SK-N-SH treated with all-trans-retinoic acid at 6 μM for 48 hours (cell line): ENCODE measurements around the gene ERBB3.

Experiments used
- ATAC-seq: fragments of 200-7000 bp; cut with Tn5 transposase; 3 replicates; pipeline ENCODE4 v1.9.1; 2020; ENCODE audit warnings: mild to moderate bottlenecking, moderate library complexity
- ARNTL ChIP-seq: fragments of 450-650 bp; formaldehyde crosslinking; IDR thresholded peaks from 2 replicates; pipeline ENCODE4 v1.5.0; 2020; ENCODE audit warnings: low read depth, mild to moderate bottlenecking, moderate library complexity, borderline replicate concordance
- BACH2 ChIP-seq: fragments of 250-450 bp; sonication (Bioruptor Pico); IDR thresholded peaks from 2 replicates; pipeline ENCODE4 v1.9.0; 2021; ENCODE audit warnings: mild to moderate bottlenecking, borderline replicate concordance
- CSRNP3 ChIP-seq: fragments of 250-450 bp; sonication (Bioruptor Pico); IDR thresholded peaks from 2 replicates; pipeline ENCODE4 v1.5.1; 2021; ENCODE audit warnings: mild to moderate bottlenecking, moderate library complexity
- ESRRG ChIP-seq: fragments of 250-450 bp; sonication (Bioruptor Pico); IDR thresholded peaks from 2 replicates; pipeline ENCODE4 v1.6.1; 2021; ENCODE audit warnings: mild to moderate bottlenecking
- GLIS3 ChIP-seq: fragments of 250-450 bp; sonication (Bioruptor Pico); IDR thresholded peaks from 2 replicates; pipeline ENCODE4 v1.5.0; 2020; ENCODE audit warnings: mild to moderate bottlenecking, moderate library complexity
- ISL1 ChIP-seq: fragments of 250-450 bp; sonication (Bioruptor Pico); IDR thresholded peaks from 2 replicates; pipeline ENCODE4 v2.1.2; 2022; ENCODE audit warnings: mild to moderate bottlenecking, moderate library complexity
- OSR1 ChIP-seq: fragments of 250-450 bp; sonication (Bioruptor Pico); IDR thresholded peaks from 2 replicates; pipeline ENCODE4 v1.8.0; 2022; ENCODE audit warnings: moderate library complexity, mild to moderate bottlenecking, inconsistent platforms
- PPARA ChIP-seq: fragments of 250-450 bp; sonication (Bioruptor Pico); IDR thresholded peaks from 2 replicates; pipeline ENCODE4 v1.5.0; 2020; ENCODE audit warnings: mild to moderate bottlenecking, borderline replicate concordance
- RARB ChIP-seq: fragments of 250-450 bp; sonication (Bioruptor Pico); IDR thresholded peaks from 2 replicates; pipeline ENCODE4 v1.8.0; 2021; ENCODE audit warnings: mild to moderate bottlenecking, moderate library complexity
- SNAI2 ChIP-seq: fragments of 250-450 bp; sonication (Bioruptor Pico); IDR thresholded peaks from 2 replicates; pipeline ENCODE4 v1.5.0; 2020; ENCODE audit warnings: mild to moderate bottlenecking, moderate library complexity
- TCF4 ChIP-seq: fragments of 250-450 bp; sonication (Bioruptor Pico); IDR thresholded peaks from 2 replicates; pipeline ENCODE4 v1.8.0; 2021; ENCODE audit warnings: mild to moderate bottlenecking, moderate library complexity, borderline replicate concordance
- TOX ChIP-seq: fragments of 250-450 bp; sonication (Bioruptor Pico); IDR thresholded peaks from 2 replicates; pipeline ENCODE4 v1.8.0; 2021; ENCODE audit warnings: mild to moderate bottlenecking, moderate library complexity, borderline replicate concordance
- TSHZ2 ChIP-seq: fragments of 250-450 bp; sonication (Bioruptor Pico); IDR thresholded peaks from 2 replicates; pipeline ENCODE4 v1.5.0; 2020; ENCODE audit warnings: mild to moderate bottlenecking, moderate library complexity
- ZC3H10 ChIP-seq: fragments of 250-450 bp; sonication (Bioruptor Pico); IDR thresholded peaks from 2 replicates; pipeline ENCODE4 v1.5.1; 2021; ENCODE audit warnings: mild to moderate bottlenecking, moderate library complexity
- ZFP3 ChIP-seq: fragments of 250-450 bp; sonication (Bioruptor Pico); IDR thresholded peaks from 2 replicates; pipeline ENCODE4 v1.5.0; 2020; ENCODE audit warnings: mild to moderate bottlenecking, moderate library complexity
- ZFP30 ChIP-seq: fragments of 450-650 bp; formaldehyde crosslinking; IDR thresholded peaks from 2 replicates; pipeline ENCODE4 v1.5.0; 2022; ENCODE audit warnings: mild to moderate bottlenecking, moderate library complexity
- ZNF565 ChIP-seq: fragments of 450-650 bp; formaldehyde crosslinking; conservative IDR thresholded peaks from 2 replicates; pipeline ENCODE4 v1.5.0; 2020; ENCODE audit warnings: low read depth, mild to moderate bottlenecking, moderate library complexity
- ZNF70 ChIP-seq: fragments of 450-650 bp; formaldehyde crosslinking; IDR thresholded peaks from 2 replicates; pipeline ENCODE4 v1.5.0; 2020; ENCODE audit warnings: mild to moderate bottlenecking, moderate library complexity
- ZNF8 ChIP-seq: fragments of 450-650 bp; formaldehyde crosslinking; IDR thresholded peaks from 2 replicates; pipeline ENCODE4 v1.5.0; 2020; ENCODE audit warnings: mild to moderate bottlenecking, moderate library complexity
- TF ChIP-seq, protein P1 (sequence below): fragments of 250-450 bp; sonication (Bioruptor Pico); IDR thresholded peaks from 2 replicates; pipeline ENCODE4 v1.8.0; 2020; ENCODE audit warnings: mild to moderate bottlenecking, moderate library complexity, borderline replicate concordance
- TF ChIP-seq, protein P2 (sequence below): fragments of 250-450 bp; sonication (Bioruptor Pico); IDR thresholded peaks from 2 replicates; pipeline ENCODE4 v1.5.1; 2020; ENCODE audit warnings: low read depth, mild to moderate bottlenecking, moderate library complexity
- TF ChIP-seq, protein P3 (sequence below): fragments of 250-450 bp; sonication (Bioruptor Pico); IDR thresholded peaks from 2 replicates; pipeline ENCODE4 v1.8.0; 2021; ENCODE audit warnings: low read depth, mild to moderate bottlenecking, moderate library complexity, borderline replicate concordance

ERBB3 gene

GRCh38 chr12:56099787-56100186 lies 19.8 kb downstream of the ERBB3 start:
- TF ChIP-seq GLIS3 (no peak), SNAI2 (no peak), TOX (no peak)
- ATAC-seq: no peak

GRCh38 chr12:56101045-56101444 lies 21.1 kb downstream of the ERBB3 start:
- TF ChIP-seq, protein P1, sequence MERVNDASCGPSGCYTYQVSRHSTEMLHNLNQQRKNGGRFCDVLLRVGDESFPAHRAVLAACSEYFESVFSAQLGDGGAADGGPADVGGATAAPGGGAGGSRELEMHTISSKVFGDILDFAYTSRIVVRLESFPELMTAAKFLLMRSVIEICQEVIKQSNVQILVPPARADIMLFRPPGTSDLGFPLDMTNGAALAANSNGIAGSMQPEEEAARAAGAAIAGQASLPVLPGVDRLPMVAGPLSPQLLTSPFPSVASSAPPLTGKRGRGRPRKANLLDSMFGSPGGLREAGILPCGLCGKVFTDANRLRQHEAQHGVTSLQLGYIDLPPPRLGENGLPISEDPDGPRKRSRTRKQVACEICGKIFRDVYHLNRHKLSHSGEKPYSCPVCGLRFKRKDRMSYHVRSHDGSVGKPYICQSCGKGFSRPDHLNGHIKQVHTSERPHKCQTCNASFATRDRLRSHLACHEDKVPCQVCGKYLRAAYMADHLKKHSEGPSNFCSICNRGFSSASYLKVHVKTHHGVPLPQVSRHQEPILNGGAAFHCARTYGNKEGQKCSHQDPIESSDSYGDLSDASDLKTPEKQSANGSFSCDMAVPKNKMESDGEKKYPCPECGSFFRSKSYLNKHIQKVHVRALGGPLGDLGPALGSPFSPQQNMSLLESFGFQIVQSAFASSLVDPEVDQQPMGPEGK (CRISPR knock-in tag): no peak
- no peak for TF ChIP-seq RARB (CRISPR knock-in tag)
- no peak for TF ChIP-seq GLIS3
- no peak for TF ChIP-seq ZFP30
- TF ChIP-seq CSRNP3 (CRISPR knock-in tag): no peak
- no peak for TF ChIP-seq ZNF70 (CRISPR knock-in tag)
- no peak for TF ChIP-seq TOX
- no peak for TF ChIP-seq BACH2 (CRISPR knock-in tag)
- TF ChIP-seq ZNF8 (CRISPR knock-in tag): no peak
- TF ChIP-seq TCF4: no peak
- TF ChIP-seq PPARA (CRISPR knock-in tag): no peak
- TF ChIP-seq ZC3H10 (CRISPR knock-in tag): no peak
- TF ChIP-seq ZFP3 (CRISPR knock-in tag): no peak
- TF ChIP-seq ESRRG (CRISPR knock-in tag): no peak
- ATAC-seq: no peak

- ATAC-seq: no peak
- TF ChIP-seq ZFP30 (no peak), SNAI2 (no peak), ZNF8 (CRISPR knock-in tag) (no peak), ESRRG (CRISPR knock-in tag) (no peak), PPARA (CRISPR knock-in tag) (no peak), ZC3H10 (CRISPR knock-in tag) (no peak), BACH2 (CRISPR knock-in tag) (no peak), TOX (no peak), TSHZ2 (CRISPR knock-in tag) (no peak), ISL1 (no peak), GLIS3 (no peak), ZNF565 (CRISPR knock-in tag) (no peak), TCF4 (no peak), RARB (CRISPR knock-in tag) (no peak), OSR1 (CRISPR knock-in tag) (no peak), ARNTL (CRISPR knock-in tag) (no peak)
- TF ChIP-seq, protein P1 (CRISPR knock-in tag): no peak
- TF ChIP-seq, all 23 proteins: peak for 0
Observed at GRCh38 chr12:56102683-56103065, 22.7 kb downstream of the ERBB3 start.

DNA sequence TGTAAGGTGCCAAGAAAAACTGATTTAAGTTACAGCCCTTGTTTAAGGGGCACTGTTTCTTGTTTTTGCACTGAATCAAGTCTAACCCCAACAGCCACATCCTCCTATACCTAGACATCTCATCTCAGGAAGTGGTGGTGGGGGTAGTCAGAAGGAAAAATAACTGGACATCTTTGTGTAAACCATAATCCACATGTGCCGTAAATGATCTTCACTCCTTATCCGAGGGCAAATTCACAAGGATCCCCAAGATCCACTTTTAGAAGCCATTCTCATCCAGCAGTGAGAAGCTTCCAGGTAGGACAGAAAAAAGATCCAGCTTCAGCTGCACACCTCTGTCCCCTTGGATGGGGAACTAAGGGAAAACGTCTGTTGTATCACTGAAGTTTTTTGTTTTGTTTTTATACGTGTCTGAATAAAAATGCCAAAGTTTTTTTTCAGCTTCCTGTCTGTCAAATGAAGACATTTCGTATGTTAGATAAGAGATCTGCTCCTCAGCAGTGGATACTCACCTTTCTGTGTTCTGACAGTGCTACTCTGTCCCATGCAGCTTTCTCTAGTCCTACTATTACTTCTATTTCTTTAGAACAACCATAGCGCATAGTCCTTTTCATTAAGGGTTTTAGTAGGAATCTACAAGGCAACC lies 23.2 kb downstream of the ERBB3 start:
- ATAC-seq: no peak
- TF ChIP-seq SNAI2 (no peak), RARB (CRISPR knock-in tag) (no peak), ISL1 (no peak), ZFP30 (no peak), TCF4 (no peak), ZC3H10 (CRISPR knock-in tag) (no peak)
- TF ChIP-seq, protein P2, sequence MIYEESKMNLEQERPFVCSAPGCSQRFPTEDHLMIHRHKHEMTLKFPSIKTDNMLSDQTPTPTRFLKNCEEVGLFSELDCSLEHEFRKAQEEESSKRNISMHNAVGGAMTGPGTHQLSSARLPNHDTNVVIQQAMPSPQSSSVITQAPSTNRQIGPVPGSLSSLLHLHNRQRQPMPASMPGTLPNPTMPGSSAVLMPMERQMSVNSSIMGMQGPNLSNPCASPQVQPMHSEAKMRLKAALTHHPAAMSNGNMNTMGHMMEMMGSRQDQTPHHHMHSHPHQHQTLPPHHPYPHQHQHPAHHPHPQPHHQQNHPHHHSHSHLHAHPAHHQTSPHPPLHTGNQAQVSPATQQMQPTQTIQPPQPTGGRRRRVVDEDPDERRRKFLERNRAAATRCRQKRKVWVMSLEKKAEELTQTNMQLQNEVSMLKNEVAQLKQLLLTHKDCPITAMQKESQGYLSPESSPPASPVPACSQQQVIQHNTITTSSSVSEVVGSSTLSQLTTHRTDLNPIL (CRISPR knock-in tag): no peak
- TF ChIP-seq, protein P1 (CRISPR knock-in tag): no peak
- TF ChIP-seq, protein P3, sequence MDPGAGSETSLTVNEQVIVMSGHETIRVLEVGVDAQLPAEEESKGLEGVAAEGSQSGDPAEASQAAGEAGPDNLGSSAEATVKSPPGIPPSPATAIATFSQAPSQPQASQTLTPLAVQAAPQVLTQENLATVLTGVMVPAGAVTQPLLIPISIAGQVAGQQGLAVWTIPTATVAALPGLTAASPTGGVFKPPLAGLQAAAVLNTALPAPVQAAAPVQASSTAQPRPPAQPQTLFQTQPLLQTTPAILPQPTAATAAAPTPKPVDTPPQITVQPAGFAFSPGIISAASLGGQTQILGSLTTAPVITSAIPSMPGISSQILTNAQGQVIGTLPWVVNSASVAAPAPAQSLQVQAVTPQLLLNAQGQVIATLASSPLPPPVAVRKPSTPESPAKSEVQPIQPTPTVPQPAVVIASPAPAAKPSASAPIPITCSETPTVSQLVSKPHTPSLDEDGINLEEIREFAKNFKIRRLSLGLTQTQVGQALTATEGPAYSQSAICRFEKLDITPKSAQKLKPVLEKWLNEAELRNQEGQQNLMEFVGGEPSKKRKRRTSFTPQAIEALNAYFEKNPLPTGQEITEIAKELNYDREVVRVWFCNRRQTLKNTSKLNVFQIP (CRISPR knock-in tag): no peak
